Vagina (tissue), 2 donors: ENCODE data around the gene LMO7.

ENCODE experiments used
- CTCF ChIP-seq, 3 experiments: fragments of 450-650 bp in 2 of 3; fragments of 200-600 bp in 1 of 3; sonication (generic) in 1 of 3; IDR thresholded peaks; one replicate each; pipeline ENCODE4 v1.5.1; 2017 to 2019; ENCODE audit warnings: antibody characterized with exemption in 3 of 3, mild to moderate bottlenecking in 2 of 3, moderate library complexity in 2 of 3
- POLR2AphosphoS5 ChIP-seq, 2 donors: sonication (generic); formaldehyde crosslinking; IDR thresholded peaks; one replicate each; pipeline ENCODE4 v1.9.0; 2017; ENCODE audit warnings: antibody characterized with exemption in 2 of 2, mild to moderate bottlenecking in 2 of 2, low read depth in 1 of 2; ENCODE audit not compliant: insufficient read depth in 1 of 2

GRCh38 chr13:75857291-75857690 lies 221.2 kb downstream of the LMO7 start:
- no peak for TF ChIP-seq CTCF (IDR thresholded peaks at IDR 0.05)
- TF ChIP-seq POLR2AphosphoS5 (IDR thresholded peaks at IDR 0.05; ENCODE audit: insufficient read depth in 1 of 2, low read depth in 1 of 2), result no peak
